Activated naive CD4-positive, alpha-beta T cell treated with Interleukin-2 at 50 U/mL for 16 hours (primary cell): ENCODE results near the gene RNF175.
"Not testable (repeated sequence)": the region's sequence is repeated elsewhere in the genome, so short reads cannot be mapped to it uniquely, and the experiment has no call there.

Experiments used
- DNase-seq: peaks from one replicate; pipeline ENCODE4 v3.0.0-alpha.2; 2020

Gene RNF175

GRCh38 chr4:153669838-153670237 lies 90.0 kb downstream of the RNF175 start:
- DNase-seq: no peak

- no peak for DNase-seq
Observed at GRCh38 chr4:153668647-153669046, 91.2 kb downstream of the RNF175 start.

GRCh38 chr4:153666505-153666904 lies 93.3 kb downstream of the RNF175 start:
- DNase-seq: not testable (repeated sequence)

- DNase-seq: no peak
Observed at GRCh38 chr4:153663667-153664066, 96.2 kb downstream of the RNF175 start.

GRCh38 chr4:153661908-153662307 lies 97.9 kb downstream of the RNF175 start:
- no peak for DNase-seq

GRCh38 chr4:153661215-153661822 lies 98.5 kb downstream of the RNF175 start:
- no peak for DNase-seq
